Measurements from ENCODE around the gene SLC26A11. TPM values are rescaled to one million over a fixed set of nuclear protein-coding genes. Genes with fewer than 3 reads are reported as not detected.
"Not testable (repeated sequence)": the region's sequence is repeated elsewhere in the genome, so short reads cannot be mapped to it uniquely, and the experiment has no call there.

Gene SLC26A11
- total RNA-seq, 4 donors from 2014 or later, result 14.1 to 38.9 (median 26.5) TPM

GRCh38 chr17:80254396-80255251 is 34.4 kb downstream of the SLC26A11 start:
- peak overlapping the region; percentile 65 for H3K27ac ChIP-seq
- no peak overlapping the region for H3K4me3 ChIP-seq
- H3K4me1 ChIP-seq, result peaks cover 20% of the 10 kb centered on the region
- no peak for DNase-seq (ENCODE audit: low spot score in 2 of 2)
- WGBS, result 54% methylated on average over 13 of the region's 13 CpGs
- H3K27me3 ChIP-seq, result no peaks in the 10 kb centered on the region
- H3K36me3 ChIP-seq, result peaks cover 10% of the 10 kb centered on the region
- H3K9me3 ChIP-seq, result no peaks in the 10 kb centered on the region
- TF ChIP-seq POLR2A (IDR thresholded peaks at IDR 0.05) (no peak), CTCF (IDR thresholded peaks at IDR 0.05) (no peak), POLR2AphosphoS5 (IDR thresholded peaks at IDR 0.05) (peak in 2 of 3 donors; percentile 24 to 25), EP300 (IDR thresholded peaks at IDR 0.05) (peak; percentile 13)

DNA sequence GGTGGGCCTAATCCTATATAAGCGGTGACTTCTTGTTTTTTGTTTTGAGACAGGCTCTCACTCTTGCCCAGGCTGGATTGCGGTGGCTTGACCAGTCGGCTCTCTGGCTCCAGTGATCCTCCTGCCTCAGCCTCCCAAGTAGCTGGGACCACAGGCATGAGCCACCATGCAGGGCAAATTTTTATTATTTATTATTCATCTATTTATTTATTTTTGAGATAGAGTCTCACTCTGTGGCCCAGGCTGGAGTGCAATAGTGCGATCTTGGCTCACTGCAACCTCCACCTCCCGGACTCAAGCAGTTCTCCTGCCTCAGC is 35.8 kb downstream of the SLC26A11 start:
- Histone ChIP-seq H3K27me3 (no peaks in the 10 kb centered on the region), H3K36me3 (peaks cover 10% of the 10 kb centered on the region), H3K27ac (no peak overlapping the region), H3K4me3 (no peak overlapping the region), H3K9me3 (no peaks in the 10 kb centered on the region), H3K4me1 (peaks cover 25% of the 10 kb centered on the region)
- DNase-seq (ENCODE audit: low spot score in 2 of 2), result no peak
- WGBS, result 95% methylated on average over 5 of the region's 5 CpGs
- no peak for TF ChIP-seq CTCF (IDR thresholded peaks at IDR 0.05)
- TF ChIP-seq POLR2AphosphoS5 (IDR thresholded peaks at IDR 0.05), result no peak
- TF ChIP-seq EP300 (IDR thresholded peaks at IDR 0.05), result no peak
- no peak for TF ChIP-seq POLR2A (IDR thresholded peaks at IDR 0.05)

DNA sequence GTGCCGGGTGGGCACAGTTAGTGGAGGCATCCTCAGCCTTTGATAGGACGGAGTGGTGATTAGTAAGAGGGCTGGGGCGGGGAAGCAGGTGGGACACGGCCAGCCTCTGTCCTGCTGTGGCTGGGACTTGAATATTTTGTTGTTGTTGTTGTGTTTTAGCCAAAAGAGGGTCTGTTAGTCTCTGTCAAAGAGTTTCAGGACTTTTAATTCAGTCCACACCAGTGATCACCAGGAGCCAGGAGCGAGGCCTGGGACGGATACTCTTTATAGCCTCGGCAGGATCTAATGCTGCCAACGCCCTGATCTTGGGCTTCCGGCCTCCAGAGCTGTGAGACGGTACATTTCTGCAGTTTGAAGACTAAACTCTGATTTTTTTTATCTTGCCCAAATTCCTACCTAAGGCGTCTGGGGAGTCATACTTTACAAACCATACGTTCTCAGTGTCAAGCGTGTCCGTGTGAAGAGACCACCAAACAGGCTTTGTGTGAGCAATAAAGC is 37.5 kb downstream of the SLC26A11 start:
- H3K4me3 ChIP-seq, result no peak overlapping the region
- TF ChIP-seq POLR2A (IDR thresholded peaks at IDR 0.05) (no peak), EP300 (IDR thresholded peaks at IDR 0.05) (no peak), POLR2AphosphoS5 (IDR thresholded peaks at IDR 0.05) (no peak), CTCF (IDR thresholded peaks at IDR 0.05) (no peak)
- whole genome bisulfite sequencing, result 74% methylated on average over 14 of the region's 14 CpGs
- peak overlapping the region; percentile 24 for H3K27ac ChIP-seq
- DNase-seq (ENCODE audit: low spot score in 2 of 2), result no peak
- no peaks in the 10 kb centered on the region for H3K27me3 ChIP-seq
- H3K4me1 ChIP-seq, result peaks cover 40% of the 10 kb centered on the region
- no peaks in the 10 kb centered on the region for H3K9me3 ChIP-seq
- no peaks in the 10 kb centered on the region for H3K36me3 ChIP-seq

- WGBS, result 70% methylated on average over 2 of the region's 2 CpGs
- H3K36me3 ChIP-seq, result not testable (repeated sequence)
- peak overlapping the region; percentile 24 for H3K27ac ChIP-seq
Observed at GRCh38 chr17:80258296-80258695, 38.1 kb downstream of the SLC26A11 start.

GRCh38 chr17:80259457-80260068 is 39.3 kb downstream of the SLC26A11 start:
- 49% methylated on average over 18 of the region's 18 CpGs for WGBS
- Histone ChIP-seq H3K9me3 (no peaks in the 10 kb centered on the region), H3K4me1 (peaks cover 55% of the 10 kb centered on the region), H3K27me3 (no peaks in the 10 kb centered on the region), H3K36me3 (peaks cover 4% of the 10 kb centered on the region), H3K27ac (peak overlapping the region; percentile 91), H3K4me3 (peak overlapping the region; percentile 70)
- no peak for TF ChIP-seq POLR2A (IDR thresholded peaks at IDR 0.05)
- no peak for TF ChIP-seq POLR2AphosphoS5 (IDR thresholded peaks at IDR 0.05)
- TF ChIP-seq CTCF (IDR thresholded peaks at IDR 0.05), result no peak
- no peak for TF ChIP-seq EP300 (IDR thresholded peaks at IDR 0.05)
- no peak for DNase-seq (ENCODE audit: low spot score in 2 of 2)

More at GRCh38 chr17:80258296-80258695, 38.1 kb downstream of the SLC26A11 start:
- not testable (repeated sequence) for DNase-seq (ENCODE audit: low spot score in 2 of 2); H3K4me3 ChIP-seq; H3K27me3 ChIP-seq; H3K9me3 ChIP-seq
- peaks cover 46% of the 10 kb centered on the region for H3K4me1 ChIP-seq
